HG03060 (cell line): Measurements from ENCODE around the gene PIH1D1.

Experiments
- ATAC-seq: cut with Tn5 transposase; IDR thresholded peaks from one replicate; pipeline ENCODE4 v1.9.1; 2021; ENCODE audit warnings: low read depth, moderate number of reproducible peaks; ENCODE audit not compliant: unreplicated experiment

The PIH1D1 gene

DNA sequence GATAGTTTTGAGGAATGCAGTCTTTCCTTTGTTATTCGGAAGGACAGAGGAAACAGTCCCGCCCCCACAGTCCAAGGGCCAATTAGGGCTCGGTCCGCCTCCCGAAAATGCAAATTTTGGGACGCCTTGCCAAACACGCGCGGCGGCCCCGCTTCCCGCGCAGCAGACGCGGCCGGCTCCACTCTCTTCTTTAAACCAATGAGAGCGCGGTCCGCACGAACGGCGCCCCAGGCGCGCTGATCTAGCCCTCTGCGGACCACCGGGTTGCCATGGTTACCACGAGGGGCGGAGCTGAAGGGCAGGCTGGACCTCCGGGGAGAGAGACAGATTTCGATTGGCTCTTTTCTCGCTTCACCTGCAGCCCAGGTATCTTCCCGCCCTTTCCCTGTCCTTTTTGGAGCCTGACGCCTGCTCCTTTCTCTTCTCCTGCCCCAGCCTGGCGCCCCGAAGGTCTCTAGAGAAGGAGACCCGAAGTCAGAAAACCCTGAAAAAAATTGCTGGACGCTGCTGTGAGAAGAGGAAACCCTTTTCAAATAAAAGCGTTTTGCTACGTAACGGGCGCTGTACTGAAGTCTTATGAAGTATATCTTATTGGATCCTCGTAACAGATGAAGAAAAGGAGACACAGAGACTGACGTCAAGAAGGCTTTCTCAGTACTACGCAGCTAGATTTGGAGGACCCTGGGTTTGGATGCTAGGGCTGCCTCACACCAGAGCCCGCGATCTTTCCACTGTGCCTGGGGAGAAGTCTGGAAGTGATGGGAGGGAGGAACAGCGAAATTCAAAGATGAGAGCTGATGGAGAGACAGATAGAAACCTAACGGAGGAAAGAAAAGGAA is 30.4 kb downstream of the PIH1D1 start:
- no peak for ATAC-seq

GRCh38 chr19:49420227-49420626 is 31.4 kb downstream of the PIH1D1 start:
- no peak for ATAC-seq

DNA sequence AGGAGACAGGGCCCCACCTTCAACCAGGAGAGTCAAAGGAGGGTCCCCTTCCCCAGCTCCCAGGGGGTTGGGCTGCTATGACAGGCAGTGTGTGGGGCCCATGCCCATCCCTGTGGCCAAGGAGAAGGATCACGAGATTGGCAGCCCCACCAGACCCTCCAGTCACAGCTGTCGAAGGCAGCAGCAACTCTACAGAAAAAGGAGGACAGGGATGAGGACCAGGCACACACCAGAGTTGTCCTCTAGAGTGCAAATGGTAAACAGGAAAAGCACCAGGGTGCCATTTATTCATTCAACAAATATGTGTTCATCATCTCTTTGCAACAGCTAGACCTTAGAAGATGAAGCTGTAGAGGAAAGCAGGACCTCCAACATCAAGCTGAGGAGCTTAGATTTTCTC is 32.4 kb downstream of the PIH1D1 start:
- no peak for ATAC-seq

DNA sequence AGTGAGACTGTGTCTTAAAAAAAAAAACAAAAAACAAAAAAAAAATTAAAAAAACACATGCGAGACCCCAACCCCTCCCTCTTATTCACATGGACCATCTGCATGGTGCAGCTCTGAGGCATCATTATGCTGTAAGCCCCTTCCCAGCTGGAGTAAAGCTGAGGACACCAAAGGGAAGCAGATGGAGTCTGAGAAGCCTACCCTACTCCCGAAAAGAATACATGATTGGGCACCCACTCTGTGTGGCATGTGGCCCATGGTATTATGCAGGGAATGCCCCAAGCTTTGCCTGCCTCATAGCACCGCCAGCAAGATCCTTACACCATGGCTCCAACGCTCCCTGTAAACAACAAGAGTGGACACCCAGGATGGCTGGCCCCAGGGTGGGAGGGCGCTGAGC is 33.1 kb downstream of the PIH1D1 start:
- no peak for ATAC-seq

DNA sequence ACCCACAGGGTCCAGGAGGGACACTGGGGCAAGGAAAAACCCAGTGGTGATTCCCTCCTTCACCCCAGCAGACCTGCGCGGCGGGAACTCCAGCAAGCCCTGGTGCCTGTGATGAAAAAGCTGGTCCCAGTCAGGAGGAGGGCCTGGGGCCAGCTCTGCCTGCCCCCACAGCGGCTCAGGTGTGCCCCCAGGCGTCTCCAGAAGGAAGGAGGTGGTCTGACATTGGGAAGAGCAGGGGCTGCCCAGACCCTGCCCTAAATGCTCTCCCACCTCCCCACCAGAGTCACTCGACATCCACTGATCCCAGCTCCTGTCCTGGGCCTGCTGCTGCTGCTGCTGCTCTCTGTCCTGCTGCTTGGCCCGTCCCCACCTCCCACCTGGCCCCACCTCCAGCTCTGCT is 34.5 kb downstream of the PIH1D1 start:
- no peak for ATAC-seq

- ATAC-seq: no peak
These were observed 35.8 kb downstream of the PIH1D1 start for GRCh38 chr19:49415810-49416200.

GRCh38 chr19:49415102-49415809 is 36.4 kb downstream of the PIH1D1 start:
- no peak for ATAC-seq

DNA sequence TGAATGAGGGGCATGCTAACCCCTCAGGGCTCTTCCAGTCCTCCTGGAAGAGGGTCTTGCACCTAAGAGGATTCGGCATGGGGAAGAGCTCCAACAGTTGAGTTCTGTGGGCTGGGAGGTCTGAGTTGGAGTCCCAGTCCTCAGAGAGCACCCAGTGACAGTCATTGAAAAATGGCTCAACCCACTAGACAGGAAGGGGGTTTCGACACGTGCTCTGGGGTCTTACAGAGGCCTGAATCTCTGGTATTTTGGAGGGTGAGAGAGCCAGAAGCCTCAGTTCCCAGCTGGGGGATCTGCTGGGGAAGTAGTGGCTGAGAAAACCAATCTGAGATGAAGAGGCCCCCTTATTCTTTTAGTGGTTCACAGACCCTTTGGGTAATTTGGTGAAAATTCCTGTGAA is 37.4 kb downstream of the PIH1D1 start:
- ATAC-seq: no peak

DNA sequence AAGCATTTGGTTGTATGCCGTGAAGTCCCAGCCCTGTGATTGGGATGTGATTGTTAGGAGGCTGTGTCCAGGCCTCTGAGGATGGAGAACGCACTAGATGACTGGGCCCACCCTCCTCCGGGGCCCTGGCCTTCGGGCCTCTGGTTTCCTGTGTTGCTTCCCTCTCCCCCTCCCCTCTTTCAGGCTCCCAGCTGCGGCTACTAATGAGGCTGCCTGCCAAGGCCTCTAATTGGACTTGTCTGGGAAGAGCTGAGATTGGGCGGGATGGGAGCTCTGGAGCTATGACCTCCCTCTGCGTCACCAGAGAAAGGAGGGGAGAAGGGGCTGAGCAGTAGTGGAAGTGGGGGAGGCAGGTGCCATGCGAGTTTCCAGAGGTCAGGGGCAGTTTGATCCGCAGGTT is 38.3 kb downstream of the PIH1D1 start:
- no peak for ATAC-seq

- no peak for ATAC-seq
These were observed 39.8 kb downstream of the PIH1D1 start for GRCh38 chr19:49411681-49412326.

DNA sequence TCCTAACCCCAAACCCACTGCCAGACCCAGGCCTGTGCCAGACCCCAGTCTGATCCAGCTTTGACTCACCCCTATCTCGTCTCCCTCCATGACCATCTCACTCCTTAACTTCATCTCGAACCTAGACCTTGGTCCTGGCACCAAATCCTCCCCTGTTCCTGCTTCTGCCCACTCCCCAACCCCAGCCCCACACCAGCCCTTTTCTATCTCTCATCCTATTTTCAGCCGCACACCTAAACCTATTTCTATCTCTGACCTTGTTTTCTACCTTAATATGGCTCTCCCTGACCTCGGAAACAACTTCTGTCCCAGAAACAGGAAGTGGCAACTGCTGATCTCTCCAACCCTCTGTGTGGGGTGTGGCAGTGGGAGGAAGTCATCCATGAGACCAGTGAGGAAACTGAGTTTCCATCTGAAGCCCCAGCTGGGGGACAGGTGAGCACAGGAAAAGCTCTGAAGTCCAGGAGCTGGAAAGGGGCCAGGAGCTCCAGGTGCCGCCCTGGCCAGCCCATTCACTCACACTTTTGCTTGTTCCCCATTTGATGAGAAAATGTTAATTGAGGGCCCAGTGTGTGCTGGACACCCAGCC is 42.1 kb downstream of the PIH1D1 start:
- no peak for ATAC-seq

DNA sequence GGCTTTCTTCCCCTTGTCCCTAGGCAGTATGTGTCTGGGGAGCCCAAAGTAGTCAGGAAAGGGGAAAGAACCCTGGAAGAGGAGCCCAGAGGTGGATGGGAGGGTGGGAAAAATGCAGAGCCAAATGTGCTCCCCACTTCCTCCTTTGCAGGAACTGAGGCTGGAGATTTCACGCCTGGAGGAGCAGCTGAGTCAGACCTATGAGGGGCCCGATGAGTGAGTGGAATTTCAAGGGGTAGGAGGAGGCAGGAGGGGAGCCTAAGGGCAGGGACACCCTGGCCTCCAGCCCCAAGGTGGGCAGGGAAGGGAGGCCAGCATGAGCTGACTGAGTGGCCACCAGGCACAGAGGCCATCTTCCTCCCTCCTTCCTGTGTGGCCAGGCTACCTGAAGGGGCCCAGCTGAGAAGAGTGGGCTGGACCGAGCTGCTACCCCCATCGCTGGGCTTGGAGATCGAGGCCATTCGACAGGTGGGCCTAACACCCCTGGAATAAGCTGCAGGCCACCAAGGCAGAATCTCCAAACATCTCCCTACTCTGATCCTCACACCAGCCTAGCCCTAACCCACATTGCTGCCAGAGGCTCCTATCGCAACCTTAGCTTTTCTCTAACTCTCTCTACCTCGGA is 42.7 kb downstream of the PIH1D1 start:
- no peak for ATAC-seq

DNA sequence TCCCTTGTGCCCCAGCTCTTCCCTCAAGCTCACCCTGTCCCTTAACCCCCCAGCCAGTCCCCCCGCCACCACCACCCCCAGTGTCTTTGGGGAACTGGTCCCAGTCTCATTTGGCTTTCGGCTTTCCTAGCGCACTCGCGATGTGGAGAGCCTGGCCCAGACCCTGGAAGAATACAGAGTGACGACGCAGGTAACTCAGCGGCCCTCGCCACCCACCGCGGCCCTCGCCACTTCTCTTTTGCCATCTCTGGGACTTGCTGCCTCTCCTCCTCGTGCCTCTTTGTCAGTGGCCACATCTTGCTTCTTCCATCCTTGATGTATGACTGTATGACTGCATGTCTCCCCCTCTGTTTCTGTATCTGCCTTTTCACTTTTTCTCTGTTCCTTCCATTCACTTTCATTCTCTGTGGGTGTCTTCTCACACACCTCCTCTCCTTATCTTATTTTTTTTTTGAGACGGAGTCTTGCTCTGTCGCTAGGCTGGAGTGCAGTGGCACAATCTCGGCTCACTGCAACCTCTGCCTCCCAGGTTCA is 44.1 kb downstream of the PIH1D1 start:
- ATAC-seq: no peak

DNA sequence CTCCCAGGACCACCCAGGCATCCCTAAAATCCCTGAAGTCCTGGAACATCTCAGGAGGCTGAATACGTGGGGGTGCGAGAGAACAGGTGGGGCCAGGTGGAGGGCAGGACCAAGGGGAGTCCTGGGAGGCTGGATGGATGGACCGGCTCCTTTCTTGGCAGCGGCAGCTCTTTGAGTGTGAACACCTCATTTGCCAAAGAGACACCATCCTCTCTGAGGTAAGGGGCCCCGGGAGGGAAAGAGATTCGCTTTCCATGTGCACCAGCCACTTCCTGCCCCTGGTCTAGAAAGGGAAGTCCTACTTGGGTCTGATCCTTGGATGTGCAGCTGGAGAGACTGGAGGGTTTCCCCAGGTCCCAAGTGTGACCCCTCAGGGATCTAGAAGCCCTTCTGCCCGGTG is 44.5 kb downstream of the PIH1D1 start:
- ATAC-seq: no peak

DNA sequence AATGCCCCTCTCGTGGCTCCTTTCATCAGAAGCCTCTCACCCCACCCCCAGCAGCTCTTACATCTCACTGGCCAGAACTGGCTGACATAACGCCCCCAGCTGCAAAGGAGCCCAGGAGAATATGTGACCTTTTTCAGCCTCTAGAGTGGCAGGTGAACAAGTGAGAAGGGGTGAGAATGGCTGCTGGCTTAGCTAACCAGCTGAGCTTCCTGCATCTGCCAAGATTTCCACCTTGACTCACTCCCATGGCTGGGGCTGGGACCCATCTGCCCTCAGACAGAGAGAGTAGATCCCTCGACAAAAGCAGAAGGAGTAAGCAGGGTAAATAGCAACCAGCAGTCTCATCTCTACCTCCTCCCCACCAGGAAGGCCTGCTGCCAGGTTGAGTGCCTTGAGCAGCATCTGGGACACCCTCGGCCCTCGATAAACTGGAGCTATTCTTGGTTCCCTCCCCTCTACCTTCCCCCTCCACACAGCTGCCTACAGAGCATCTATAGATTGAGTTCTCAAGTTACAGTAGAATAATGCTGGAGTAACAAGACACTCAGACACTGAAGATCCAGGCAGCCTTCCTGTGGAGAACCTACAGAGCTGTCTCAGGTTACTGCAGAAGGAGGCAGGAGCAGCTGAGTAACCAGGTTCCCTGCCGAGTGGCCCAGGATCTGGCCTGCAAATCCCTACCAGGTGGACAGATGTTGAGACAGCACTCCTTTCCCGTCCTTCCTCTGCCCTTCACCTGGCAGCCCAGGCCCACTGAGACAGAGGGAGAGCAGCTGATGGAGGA is 48.0 kb downstream of the PIH1D1 start:
- ATAC-seq: no peak

DNA sequence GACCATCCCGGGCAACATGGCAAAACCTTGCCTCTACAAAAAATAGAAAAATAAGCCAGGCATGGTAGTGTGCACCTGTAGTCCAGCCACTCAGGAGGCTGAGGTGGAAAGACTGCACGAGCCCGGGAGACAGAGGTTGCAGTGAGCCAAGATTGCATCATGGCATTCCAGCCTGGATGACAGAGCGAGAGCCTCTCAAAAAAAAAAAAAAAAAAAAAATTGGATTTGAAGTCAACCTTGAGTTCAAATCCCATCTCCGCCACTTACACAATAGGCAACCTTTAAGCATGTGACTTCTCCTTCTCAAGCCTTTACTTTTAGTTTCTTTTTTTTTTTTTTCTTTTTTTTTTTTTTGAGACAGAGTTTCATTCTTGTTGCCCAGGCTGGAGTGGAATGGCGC is 51.6 kb downstream of the PIH1D1 start:
- no peak for ATAC-seq

DNA sequence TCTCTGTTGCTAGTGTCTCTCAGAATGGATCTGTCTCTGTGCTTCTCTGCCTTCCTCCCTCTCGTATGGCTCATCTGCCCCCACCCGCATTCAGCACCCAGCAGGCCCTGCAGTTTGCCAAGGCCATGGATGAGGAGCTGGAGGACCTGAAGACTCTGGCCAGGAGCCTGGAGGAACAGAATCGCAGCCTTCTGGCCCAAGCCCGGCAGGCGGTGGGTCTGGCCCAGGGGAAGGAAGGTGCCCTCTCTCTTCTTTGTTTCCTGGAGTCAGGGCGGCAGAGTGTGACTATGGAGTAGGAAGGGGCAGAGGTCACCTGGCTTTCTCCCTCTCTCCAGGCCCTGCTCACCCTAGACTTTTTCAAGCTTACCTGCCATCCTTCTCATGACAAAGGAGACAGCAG is 52.7 kb downstream of the PIH1D1 start:
- no peak for ATAC-seq

DNA sequence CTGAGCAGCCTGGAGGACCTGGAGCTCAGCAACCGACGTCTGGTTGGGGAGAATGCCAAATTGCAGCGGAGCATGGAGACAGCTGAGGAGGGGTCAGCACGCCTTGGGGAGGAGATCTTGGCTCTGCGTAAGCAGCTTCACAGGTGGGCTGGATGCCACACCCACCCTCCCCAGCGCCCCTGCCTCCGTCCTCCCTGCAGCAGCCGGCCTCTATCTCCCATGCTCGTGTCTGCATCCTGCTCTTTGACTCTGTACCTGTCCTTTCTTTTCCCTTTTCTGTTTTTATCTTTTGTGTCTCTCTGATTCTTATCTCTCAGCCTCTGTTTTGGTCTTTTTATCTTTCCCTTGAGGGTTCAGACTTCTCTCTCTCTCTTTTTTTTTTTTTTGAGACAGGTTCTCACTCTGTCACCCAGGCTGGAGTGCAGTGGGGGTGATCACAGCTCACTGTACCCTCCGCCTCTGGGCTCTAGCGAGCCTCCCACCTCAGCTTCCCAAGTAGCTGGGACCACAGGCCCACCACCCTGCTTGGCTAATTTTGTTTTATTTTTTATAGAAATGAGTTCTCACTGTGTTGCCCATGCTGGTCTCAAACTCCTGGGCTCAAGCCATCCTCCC is 53.5 kb downstream of the PIH1D1 start:
- ATAC-seq: no peak

- ATAC-seq: no peak
These were observed 54.7 kb downstream of the PIH1D1 start for GRCh38 chr19:49396738-49397505.
